Right cardiac atrium (tissue), 5 donors: ENCODE data around the gene FAM174B. TPM values are rescaled to one million over a fixed set of nuclear protein-coding genes. Genes with fewer than 3 reads are reported as not detected.

Experiments
- ATAC-seq, 2 donors: fragments of 200-7000 bp; cut with Tn5 transposase; one replicate each; pipeline versions ENCODE4 v1.8.0 to v1.9.1; 2020; ENCODE audit warnings: moderate library complexity in 2 of 2, mild to moderate bottlenecking in 1 of 2
- DNase-seq, 3 donors: peaks; one replicate each; pipeline ENCODE4 v3.0.0-alpha.2; 2020
- H3K27ac ChIP-seq: one replicate; pipeline ENCODE4 v1.5.1; 2013; ENCODE audit warnings: mild to moderate bottlenecking, low read length, control low read depth, moderate library complexity
- H3K27me3 ChIP-seq: one replicate; pipeline ENCODE4 v1.6.1; 2013; ENCODE audit not compliant: control insufficient read depth, insufficient read depth
- H3K4me1 ChIP-seq: one replicate; pipeline ENCODE4 v1.6.1; 2013; ENCODE audit warnings: low read length; ENCODE audit not compliant: control insufficient read depth, insufficient read depth
- H3K4me3 ChIP-seq: one replicate; pipeline ENCODE4 v1.5.1; 2013; ENCODE audit warnings: low read length, control low read depth
- H3K9me3 ChIP-seq: one replicate; pipeline ENCODE4 v1.6.1; 2013; ENCODE audit warnings: low read length; ENCODE audit not compliant: control insufficient read depth
- WGBS: extraction: QIAGEN DNeasy Blood & Tissue Kit; methylation state at CpG from one replicate; pipeline ENCODE4 v1.1.7; 2013; 5-methylcytosine and 5-hydroxymethylcytosine counted together
- intact Hi-C, 4 donors: fragments of 100-400 bp; cut with DNase I; formaldehyde crosslinking; loops; one replicate each; pipeline versions ENCODE4 v1.11.0 to v1.14.0; 2022 to 2023
- polyA plus RNA-seq: library from polyadenylated mRNA; stranded (reverse); fragments of 200-250 nt; gene quantifications from one replicate; pipeline ENCODE4 v1.2.3, GENCODE V29; 2013
- total RNA-seq, 4 donors: library from RNA; stranded (reverse); fragmentation: NEBNext Ultra II Directional; extraction: Animal tissue kit (Norgen Biotek cat#: 25700); gene quantifications; one replicate each; pipeline ENCODE4 v1.2.1, GENCODE V29; 2021
- donor health status: healthy with polysubstance abuse.
- donor health status: DM: no; HTN: yes; CAD: no.
- donor health status: DM: no; HTN: no; CAD: no.
- donor health status: DM: no; HTN: yes; CAD: no; lungs with severe emphysema.
- donor health status: DM: yes; HTN: yes; CAD: no.

Gene FAM174B
- total and polyA plus RNA-seq, 5 donors, result 6.7 to 13.2 (median 9.5) TPM

- Histone ChIP-seq H3K27ac (no peak overlapping the region), H3K9me3 (no peaks in the 10 kb centered on the region), H3K4me1 (peaks cover 12% of the 10 kb centered on the region), H3K27me3 (no peaks in the 10 kb centered on the region), H3K4me3 (no peak overlapping the region)
- ATAC-seq, result no peak
- intact Hi-C loops, result no loop called here
- WGBS, result 77% methylated on average over 10 of the region's 10 CpGs
- no peak for DNase-seq
These were observed 3.5 kb downstream of the FAM174B start for GRCh38 chr15:92651877-92652575.

- Histone ChIP-seq H3K27ac (no peak overlapping the region), H3K9me3 (no peaks in the 10 kb centered on the region), H3K27me3 (no peaks in the 10 kb centered on the region), H3K4me3 (no peak overlapping the region), H3K4me1 (peaks cover 12% of the 10 kb centered on the region)
- intact Hi-C loops, result no loop called here
- WGBS, result over 99% methylated on average over 2 of the region's 2 CpGs
- no peak for DNase-seq
- ATAC-seq, result no peak
These were observed 4.6 kb downstream of the FAM174B start for GRCh38 chr15:92650966-92651365.

- no peaks in the 10 kb centered on the region for H3K9me3 ChIP-seq
- no peak overlapping the region for H3K4me3 ChIP-seq
- intact Hi-C loops, result no loop called here
- no peaks in the 10 kb centered on the region for H3K27me3 ChIP-seq
- DNase-seq (no peak), ATAC-seq (no peak)
- H3K27ac ChIP-seq, result no peak overlapping the region
- WGBS, result 52% methylated on average over 9 of the region's 9 CpGs
- H3K4me1 ChIP-seq, result peaks cover 9% of the 10 kb centered on the region
These were observed 5.3 kb downstream of the FAM174B start for GRCh38 chr15:92650256-92650655.

GRCh38 chr15:92648190-92648875, 7.2 kb downstream of the FAM174B start:
- Histone ChIP-seq H3K9me3 (no peaks in the 10 kb centered on the region), H3K4me1 (peaks cover 9% of the 10 kb centered on the region), H3K27me3 (no peaks in the 10 kb centered on the region), H3K4me3 (no peak overlapping the region), H3K27ac (no peak overlapping the region)
- intact Hi-C loops, result no loop called here
- 75% methylated on average over 8 of the region's 8 CpGs for WGBS
- ATAC-seq, result no peak
- DNase-seq, result no peak

GRCh38 chr15:92647467-92648163, 8.0 kb downstream of the FAM174B start:
- no peaks in the 10 kb centered on the region for H3K27me3 ChIP-seq
- H3K9me3 ChIP-seq, result no peaks in the 10 kb centered on the region
- no peak for DNase-seq
- H3K4me3 ChIP-seq, result no peak overlapping the region
- ATAC-seq, result no peak
- intact Hi-C loops, result no loop called here
- H3K27ac ChIP-seq, result no peak overlapping the region
- WGBS, result 91% methylated on average over 1 of the region's 1 CpG
- peaks cover 9% of the 10 kb centered on the region for H3K4me1 ChIP-seq

- Histone ChIP-seq H3K4me1 (peaks cover 4% of the 10 kb centered on the region), H3K4me3 (no peak overlapping the region), H3K27me3 (no peaks in the 10 kb centered on the region), H3K27ac (no peak overlapping the region), H3K9me3 (no peaks in the 10 kb centered on the region)
- intact Hi-C loops, result no loop called here
- WGBS, result 98% methylated on average over 2 of the region's 2 CpGs
- no peak for ATAC-seq
- no peak for DNase-seq
These were observed 9.4 kb downstream of the FAM174B start for GRCh38 chr15:92646216-92646615.

GRCh38 chr15:92645731-92646130, 9.8 kb downstream of the FAM174B start:
- H3K27ac ChIP-seq, result no peak overlapping the region
- DNase-seq (no peak), ATAC-seq (no peak)
- H3K4me1 ChIP-seq, result peaks cover 4% of the 10 kb centered on the region
- 42% methylated on average over 2 of the region's 2 CpGs for WGBS
- intact Hi-C loops, result no loop called here
- H3K4me3 ChIP-seq, result no peak overlapping the region
- H3K27me3 ChIP-seq, result no peaks in the 10 kb centered on the region
- H3K9me3 ChIP-seq, result no peaks in the 10 kb centered on the region

- ATAC-seq, result no peak
- intact Hi-C loops, result no loop called here
- WGBS, result 81% methylated on average over 6 of the region's 6 CpGs
- H3K27me3 ChIP-seq, result no peaks in the 10 kb centered on the region
- DNase-seq, result no peak
- no peak overlapping the region for H3K27ac ChIP-seq
- H3K4me1 ChIP-seq, result no peaks in the 10 kb centered on the region
- no peak overlapping the region for H3K4me3 ChIP-seq
- no peaks in the 10 kb centered on the region for H3K9me3 ChIP-seq
These were observed 10.4 kb downstream of the FAM174B start for GRCh38 chr15:92645051-92645631.

- WGBS, result 94% methylated on average over 13 of the region's 13 CpGs
- Histone ChIP-seq H3K4me1 (no peaks in the 10 kb centered on the region), H3K4me3 (no peak overlapping the region), H3K9me3 (no peaks in the 10 kb centered on the region), H3K27me3 (no peaks in the 10 kb centered on the region), H3K27ac (no peak overlapping the region)
- intact Hi-C loops, result no loop called here
- peak in 1 of 2 donors; percentile 23 for ATAC-seq
- DNase-seq, result no peak
These were observed 11.4 kb downstream of the FAM174B start for GRCh38 chr15:92643849-92644815.

GRCh38 chr15:92638709-92639365, 16.7 kb downstream of the FAM174B start:
- 75% methylated on average over 15 of the region's 15 CpGs for WGBS
- no peak for DNase-seq
- Histone ChIP-seq H3K9me3 (no peaks in the 10 kb centered on the region), H3K4me1 (peaks cover 7% of the 10 kb centered on the region), H3K4me3 (no peak overlapping the region), H3K27ac (no peak overlapping the region), H3K27me3 (no peaks in the 10 kb centered on the region)
- intact Hi-C loops, result no loop called here
- ATAC-seq, result peak in 1 of 2 donors; percentile 28
